GM23338 (cell line): ENCODE data around the gene ACO2. TPM values are rescaled to one million over a fixed set of nuclear protein-coding genes. Genes with fewer than 3 reads are reported as not detected.

Experiments
- ATAC-seq: fragments of 200-7000 bp; cut with Tn5 transposase; 3 replicates; pipeline ENCODE4 v1.9.1; 2020
- DNase-seq: peaks from one replicate; pipeline ENCODE4 v3.0.0-alpha.2; 2015; ENCODE audit warnings: low spot score
- H2AFZ ChIP-seq: fragments of 200-600 bp; sonication (generic); 2 replicates; pipeline ENCODE4 v1.8.0; 2016; ENCODE audit warnings: antibody characterized with exemption, mild to moderate bottlenecking, moderate library complexity
- H3F3A ChIP-seq: fragments of 200-600 bp; sonication (generic); replicated peaks from 2 replicates; pipeline ENCODE4 v1.8.0; 2017; ENCODE audit warnings: antibody characterized with exemption, mixed run types, low read depth
- H3K27ac ChIP-seq: fragments of 200-600 bp; sonication (generic); 2 replicates; pipeline ENCODE4 v1.6.1; 2016; ENCODE audit warnings: low read depth
- H3K27me3 ChIP-seq: fragments of 200-600 bp; sonication (generic); 2 replicates; pipeline ENCODE4 v1.8.0; 2016; ENCODE audit warnings: mild to moderate bottlenecking, mixed run types, moderate library complexity; ENCODE audit not compliant: insufficient read depth
- H3K36me3 ChIP-seq: fragments of 200-600 bp; sonication (generic); 2 replicates; pipeline ENCODE4 v1.8.0; 2016; ENCODE audit warnings: mild to moderate bottlenecking; ENCODE audit not compliant: insufficient read depth
- H3K4me1 ChIP-seq: fragments of 200-600 bp; sonication (generic); 2 replicates; pipeline ENCODE4 v1.8.0; 2016; ENCODE audit warnings: mild to moderate bottlenecking, moderate library complexity; ENCODE audit not compliant: insufficient read depth
- H3K4me2 ChIP-seq: fragments of 200-600 bp; sonication (generic); 2 replicates; pipeline ENCODE4 v1.7.1; 2017; ENCODE audit warnings: mixed run types
- H3K4me3 ChIP-seq: fragments of 200-600 bp; sonication (generic); 2 replicates; pipeline ENCODE4 v1.6.1; 2016; ENCODE audit warnings: mixed run types
- H3K79me2 ChIP-seq: fragments of 200-600 bp; sonication (generic); replicated peaks from 2 replicates; pipeline ENCODE4 v1.8.0; 2017; ENCODE audit warnings: mild to moderate bottlenecking; ENCODE audit not compliant: insufficient read depth
- H3K9me2 ChIP-seq: fragments of 200-600 bp; sonication (generic); 2 replicates; pipeline ENCODE4 v1.8.0; 2017; ENCODE audit not compliant: insufficient read depth
- H4K20me1 ChIP-seq: fragments of 200-600 bp; sonication (generic); replicated peaks from 2 replicates; pipeline ENCODE4 v1.8.0; 2017; ENCODE audit warnings: mild to moderate bottlenecking; ENCODE audit not compliant: insufficient read depth
- H3K27ac Mint-ChIP-seq: 2 replicates; pipeline ENCODE4 v1.8.0; 2020; ENCODE audit warnings: inconsistent platforms, mild to moderate bottlenecking, moderate library complexity, mixed read lengths
- H3K27me3 Mint-ChIP-seq: 3 replicates; pipeline ENCODE4 v1.8.0; 2022; ENCODE audit warnings: low read depth, mild to moderate bottlenecking, moderate library complexity, mixed read lengths, inconsistent platforms; ENCODE audit not compliant: insufficient read depth, poor library complexity
- H3K36me3 Mint-ChIP-seq: 3 replicates; pipeline ENCODE4 v1.8.0; 2021; ENCODE audit warnings: low read depth, mild to moderate bottlenecking, inconsistent platforms, moderate library complexity, mixed read lengths
- H3K4me1 Mint-ChIP-seq: 3 replicates; pipeline ENCODE4 v1.8.0; 2020; ENCODE audit warnings: mild to moderate bottlenecking, inconsistent platforms, mixed read lengths
- H3K4me3 Mint-ChIP-seq: 3 replicates; pipeline ENCODE4 v1.8.0; 2021; ENCODE audit warnings: moderate library complexity, mild to moderate bottlenecking, inconsistent platforms, mixed read lengths
- H3K9me3 Mint-ChIP-seq: 3 replicates; pipeline ENCODE4 v1.8.0; 2020; ENCODE audit warnings: moderate library complexity, mild to moderate bottlenecking, inconsistent platforms, mixed read lengths
- CREB1 ChIP-seq: fragments of 250-450 bp; sonication (Bioruptor Pico); IDR thresholded peaks from 2 replicates; pipeline ENCODE4 v1.5.0; 2020; ENCODE audit warnings: low read depth, mild to moderate bottlenecking, moderate library complexity
- CTCF ChIP-seq, 2 experiments: fragments of 200-600 bp in 1 of 2; sonication (generic) in 1 of 2; conservative IDR thresholded peaks; 2 replicates each; pipeline versions ENCODE4 v1.5.1 to v1.6.1; 2016 to 2017; ENCODE audit warnings: antibody characterized with exemption in 2 of 2, low read depth in 2 of 2, mild to moderate bottlenecking in 2 of 2, moderate library complexity in 1 of 2
- ETS1 ChIP-seq: IDR thresholded peaks from 2 replicates; pipeline ENCODE4 v1.6.1; 2016; ENCODE audit warnings: antibody characterized with exemption
- EZH2 ChIP-seq: fragments of 200-600 bp; sonication (generic); IDR thresholded peaks from one replicate; pipeline ENCODE4 v1.8.0; 2017; ENCODE audit warnings: antibody characterized with exemption, mild to moderate bottlenecking, low read depth; ENCODE audit not compliant: unreplicated experiment
- EZH2phosphoT487 ChIP-seq: fragments of 200-600 bp; sonication (generic); IDR thresholded peaks from one replicate; pipeline ENCODE4 v1.8.1; 2018; ENCODE audit warnings: antibody characterized with exemption; ENCODE audit not compliant: unreplicated experiment
- NANOG ChIP-seq: IDR thresholded peaks from 2 replicates; pipeline ENCODE4 v1.6.1; 2016; ENCODE audit warnings: antibody characterized with exemption, borderline replicate concordance
- POLR2AphosphoS5 ChIP-seq: IDR thresholded peaks from 2 replicates; pipeline ENCODE4 v1.6.1; 2016; ENCODE audit warnings: antibody characterized with exemption, low read depth
- REST ChIP-seq: IDR thresholded peaks from one replicate; pipeline ENCODE4 v1.6.1; 2018; ENCODE audit warnings: antibody characterized with exemption; ENCODE audit not compliant: unreplicated experiment
- STAT1 ChIP-seq: IDR thresholded peaks from one replicate; pipeline ENCODE4 v1.6.1; 2016; ENCODE audit warnings: antibody characterized with exemption; ENCODE audit not compliant: unreplicated experiment
- ZNF114 ChIP-seq: fragments of 250-450 bp; sonication (Bioruptor Pico); IDR thresholded peaks from 2 replicates; pipeline ENCODE4 v1.5.0; 2020; ENCODE audit warnings: mild to moderate bottlenecking, moderate library complexity
- ZNF331 ChIP-seq: fragments of 250-450 bp; sonication (Bioruptor Pico); IDR thresholded peaks from 2 replicates; pipeline ENCODE4 v1.5.0; 2020; ENCODE audit warnings: low read depth, mild to moderate bottlenecking, moderate library complexity
- ZNF462 ChIP-seq: fragments of 250-450 bp; sonication (Bioruptor Pico); IDR thresholded peaks from 2 replicates; pipeline ENCODE4 v1.5.0; 2020; ENCODE audit warnings: mild to moderate bottlenecking, moderate library complexity
- polyA plus RNA-seq: library from polyadenylated mRNA; unstranded; fragments of >200 nt; fragmentation: Nextera tagmentation; extraction: Ambion mirVana; gene quantifications from 2 replicates; pipeline ENCODE4 v1.2.1, GENCODE V29; 2016
- total RNA-seq: library from RNA; depleted of rRNA; stranded (reverse); fragments of >200 nt; shearing (Covaris generic); gene quantifications from 2 replicates; pipeline ENCODE4 v1.2.3, GENCODE V29; 2014

The ACO2 gene
- total and polyA plus RNA-seq, 2 experiments from 2014 or later: 36.2 to 79.7 TPM

- no peaks in the 10 kb centered on the region for H3K9me3 Mint-ChIP-seq
- Histone ChIP-seq H3K27ac (no peak overlapping the region), H3K9me2 (no peaks in the 10 kb centered on the region), H3K4me2 (no peak overlapping the region), H3K4me1 (no peaks in the 10 kb centered on the region; the same call in 1 of the 2 replicates), H3K4me3 (no peak overlapping the region), H3K27me3 (no peaks in the 10 kb centered on the region), H4K20me1 (no peaks in the 10 kb centered on the region), H2AFZ (no peak overlapping the region), H3F3A (0 out of 2 replicates have a peak, but pooled peaks cover 4% of the 10 kb centered on the region), H3K36me3 (no peaks in the 10 kb centered on the region), H3K79me2 (no peaks in the 10 kb centered on the region)
- peaks cover 24% of the 10 kb centered on the region for H3K4me1 Mint-ChIP-seq
- H3K4me3 Mint-ChIP-seq: no peak overlapping the region; the same call in 2 of the 3 replicates
- no peaks in the 10 kb centered on the region for H3K36me3 Mint-ChIP-seq
- H3K27ac Mint-ChIP-seq: no peak overlapping the region
- peaks cover 12% of the 10 kb centered on the region for H3K27me3 Mint-ChIP-seq
- ATAC-seq (no peak), DNase-seq (no peak)
- no peak for TF ChIP-seq STAT1
- TF ChIP-seq ZNF114 (CRISPR knock-in tag): no peak
- no peak for TF ChIP-seq EZH2phosphoT487
- no peak for TF ChIP-seq POLR2AphosphoS5
- TF ChIP-seq ZNF462 (CRISPR knock-in tag): no peak
- no peak for TF ChIP-seq NANOG
- TF ChIP-seq REST: no peak
- no peak for TF ChIP-seq ETS1
- no peak for TF ChIP-seq ZNF331 (CRISPR knock-in tag)
- TF ChIP-seq EZH2: no peak
- TF ChIP-seq CTCF (conservative IDR thresholded peaks at IDR 0.05; ENCODE audit: low read depth in 2 of 2): no peak
- TF ChIP-seq CREB1 (CRISPR knock-in tag): no peak
These were observed 86.5 kb downstream of the ACO2 start for GRCh38 chr22:41555325-41555982.
